ENCODE measurements around the gene IFI6.

- no peak for TF ChIP-seq POLR2A (IDR thresholded peaks at IDR 0.05; ENCODE audit: borderline replicate concordance, extremely low read depth, insufficient read depth, insufficient read length)
- TF ChIP-seq, protein P1, sequence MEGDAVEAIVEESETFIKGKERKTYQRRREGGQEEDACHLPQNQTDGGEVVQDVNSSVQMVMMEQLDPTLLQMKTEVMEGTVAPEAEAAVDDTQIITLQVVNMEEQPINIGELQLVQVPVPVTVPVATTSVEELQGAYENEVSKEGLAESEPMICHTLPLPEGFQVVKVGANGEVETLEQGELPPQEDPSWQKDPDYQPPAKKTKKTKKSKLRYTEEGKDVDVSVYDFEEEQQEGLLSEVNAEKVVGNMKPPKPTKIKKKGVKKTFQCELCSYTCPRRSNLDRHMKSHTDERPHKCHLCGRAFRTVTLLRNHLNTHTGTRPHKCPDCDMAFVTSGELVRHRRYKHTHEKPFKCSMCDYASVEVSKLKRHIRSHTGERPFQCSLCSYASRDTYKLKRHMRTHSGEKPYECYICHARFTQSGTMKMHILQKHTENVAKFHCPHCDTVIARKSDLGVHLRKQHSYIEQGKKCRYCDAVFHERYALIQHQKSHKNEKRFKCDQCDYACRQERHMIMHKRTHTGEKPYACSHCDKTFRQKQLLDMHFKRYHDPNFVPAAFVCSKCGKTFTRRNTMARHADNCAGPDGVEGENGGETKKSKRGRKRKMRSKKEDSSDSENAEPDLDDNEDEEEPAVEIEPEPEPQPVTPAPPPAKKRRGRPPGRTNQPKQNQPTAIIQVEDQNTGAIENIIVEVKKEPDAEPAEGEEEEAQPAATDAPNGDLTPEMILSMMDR (IDR thresholded peaks at IDR 0.05 in 2 of 3, conservative IDR thresholded peaks at IDR 0.05 in 1 of 3; ENCODE audit: borderline replicate concordance in 1 of 3, insufficient read depth in 1 of 3, low read depth in 2 of 3, low read length in 2 of 3), result no peak
- TF ChIP-seq TCF7L2 (IDR thresholded peaks at IDR 0.05; ENCODE audit: borderline replicate concordance, extremely low read depth, insufficient read depth, insufficient read length), result no peak
- TF ChIP-seq EZH2 (IDR thresholded peaks at IDR 0.05), result no peak
- no peak for TF ChIP-seq ZBTB33 (IDR thresholded peaks at IDR 0.05; ENCODE audit: extremely low read depth, insufficient replicate concordance, low read length)
Observed at GRCh38 chr1:27630859-27631491, 41.0 kb downstream of the IFI6 start.

Measured in HCT116 (cell line).